Ovary (tissue), 9 donors: Measurements from ENCODE around the gene SLAIN2. TPM values are rescaled to one million over a fixed set of nuclear protein-coding genes. Genes with fewer than 3 reads are reported as not detected.

ENCODE experiments used
- DNase-seq, 5 donors: peaks; one replicate each; pipeline ENCODE4 v3.0.0-alpha.2; 2019 to 2020
- H3K27ac ChIP-seq, 2 donors: fragments of 200-600 bp; one replicate each; pipeline versions ENCODE4 v1.5.1 to v1.8.0; 2019 to 2022
- H3K27me3 ChIP-seq: fragments of 200-600 bp; one replicate; pipeline ENCODE4 v1.8.0; 2022
- H3K36me3 ChIP-seq: fragments of 200-600 bp; sonication (generic); one replicate; pipeline ENCODE4 v1.5.1; 2019
- H3K4me1 ChIP-seq: one replicate; pipeline ENCODE4 v1.8.1; 2013; ENCODE audit warnings: mild to moderate bottlenecking, moderate library complexity; ENCODE audit not compliant: insufficient read depth
- H3K4me3 ChIP-seq: fragments of 200-600 bp; sonication (generic); one replicate; pipeline ENCODE4 v1.5.1; 2017
- H3K9me3 ChIP-seq, 2 donors: fragments of 200-600 bp in 1 of 2; sonication (generic) in 1 of 2; one replicate each; pipeline versions ENCODE4 v1.5.1 to v1.8.1; 2013 to 2019; ENCODE audit warnings: mild to moderate bottlenecking in 1 of 2, moderate library complexity in 1 of 2
- EP300 ChIP-seq: sonication (generic); formaldehyde crosslinking; IDR thresholded peaks from one replicate; pipeline ENCODE4 v1.6.1; 2017; ENCODE audit warnings: antibody characterized with exemption
- POLR2A ChIP-seq: fragments of 450-650 bp; IDR thresholded peaks from one replicate; pipeline ENCODE4 v1.6.1; 2017; ENCODE audit warnings: antibody characterized with exemption, mild to moderate bottlenecking, moderate library complexity
- WGBS, 3 donors: extraction: QIAGEN DNeasy Blood & Tissue Kit in 1 of 3; methylation state at CpG; one replicate each; pipeline versions ENCODE4 v1.1.5 to v1.1.7; 2013 to 2017; 5-methylcytosine and 5-hydroxymethylcytosine counted together
- intact Hi-C, 4 donors: fragments of 100-400 bp; cut with DNase I; formaldehyde crosslinking; loops; one replicate each; pipeline versions ENCODE4 v1.11.0 to v1.15.1; 2022 to 2023
- polyA plus RNA-seq, 2 donors: library from polyadenylated mRNA; stranded (reverse); fragments of 200-250 nt in 1 of 2; fragments of 350-450 nt in 1 of 2; fragmentation: Illumina TruSeq in 1 of 2; extraction: RNeasy Lipid Tissue Mini Kit (QIAGEN cat#74804) in 1 of 2; gene quantifications; one replicate each; pipeline ENCODE4 v1.2.3, GENCODE V29; 2013 to 2014
- total RNA-seq, 7 donors: library from RNA; depleted of rRNA in 2 of 7; stranded (reverse); fragments of >200 nt in 2 of 7; fragmentation: NEBNext Ultra II Directional in 3 of 7; extraction: Animal tissue kit (Norgen Biotek cat#: 25700) in 3 of 7; gene quantifications; one replicate each; pipeline versions ENCODE4 v1.1.0 to v1.2.4, GENCODE V29; 2016 to 2023
- TF ChIP-seq, protein P1 (sequence below), 3 donors: fragments of 450-650 bp in 2 of 3; fragments of 200-600 bp in 1 of 3; IDR thresholded peaks; one replicate each; pipeline versions ENCODE4 v1.5.1 to v1.8.0; 2016 to 2022; ENCODE audit warnings: antibody characterized with exemption in 3 of 3, mild to moderate bottlenecking in 1 of 3
- donor health status: DM: no; HTN: no; CAD: no; lungs with moderate emphysema.
- donor health status: DM: no; HTN: no; CAD: no.
- donor health status: Bipolar disorder and iron deficiency.
- donor health status: DM: yes; HTN: yes; CAD: no.
- donor health status: DM: no; HTN: no; CAD: no.
- donor health status: DM: yes; HTN: yes; CAD: no.

SLAIN2 gene
- total and polyA plus RNA-seq, 9 donors: 38.2 to 133 (median 81.7) TPM

DNA sequence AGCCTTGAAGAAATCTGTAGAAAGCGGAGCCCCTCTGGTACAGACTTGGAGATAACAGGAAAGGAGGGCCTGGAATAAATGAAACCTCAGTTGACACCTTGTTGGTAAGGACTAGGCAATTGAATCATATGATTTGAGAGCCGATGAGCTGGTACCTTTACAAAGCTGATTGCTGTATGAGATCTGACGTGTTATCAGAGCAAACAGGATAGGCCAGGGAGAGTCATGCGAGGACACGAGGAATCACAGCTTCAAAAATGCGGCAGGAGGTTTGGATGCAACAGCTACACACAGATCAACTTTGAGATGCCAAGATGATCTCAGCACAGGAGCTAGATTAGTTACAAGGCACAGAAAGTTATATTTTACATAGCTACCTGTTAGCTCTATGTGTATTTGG lies 134.4 kb downstream of the SLAIN2 start:
- 89 to 92% (median 91%) methylated on average over 6 of the region's 6 CpGs for WGBS, 3 donors

More for the DNA sequence above, 134.4 kb downstream of the SLAIN2 start:
- Histone ChIP-seq H3K9me3 (no peaks in the 10 kb centered on the region), H3K27ac (no peak overlapping the region), H3K4me1 (no peaks in the 10 kb centered on the region), H3K4me3 (no peak overlapping the region), H3K36me3 (no peaks in the 10 kb centered on the region), H3K27me3 (no peaks in the 10 kb centered on the region)
- TF ChIP-seq EP300 (no peak), POLR2A (no peak)
- TF ChIP-seq, protein P1, sequence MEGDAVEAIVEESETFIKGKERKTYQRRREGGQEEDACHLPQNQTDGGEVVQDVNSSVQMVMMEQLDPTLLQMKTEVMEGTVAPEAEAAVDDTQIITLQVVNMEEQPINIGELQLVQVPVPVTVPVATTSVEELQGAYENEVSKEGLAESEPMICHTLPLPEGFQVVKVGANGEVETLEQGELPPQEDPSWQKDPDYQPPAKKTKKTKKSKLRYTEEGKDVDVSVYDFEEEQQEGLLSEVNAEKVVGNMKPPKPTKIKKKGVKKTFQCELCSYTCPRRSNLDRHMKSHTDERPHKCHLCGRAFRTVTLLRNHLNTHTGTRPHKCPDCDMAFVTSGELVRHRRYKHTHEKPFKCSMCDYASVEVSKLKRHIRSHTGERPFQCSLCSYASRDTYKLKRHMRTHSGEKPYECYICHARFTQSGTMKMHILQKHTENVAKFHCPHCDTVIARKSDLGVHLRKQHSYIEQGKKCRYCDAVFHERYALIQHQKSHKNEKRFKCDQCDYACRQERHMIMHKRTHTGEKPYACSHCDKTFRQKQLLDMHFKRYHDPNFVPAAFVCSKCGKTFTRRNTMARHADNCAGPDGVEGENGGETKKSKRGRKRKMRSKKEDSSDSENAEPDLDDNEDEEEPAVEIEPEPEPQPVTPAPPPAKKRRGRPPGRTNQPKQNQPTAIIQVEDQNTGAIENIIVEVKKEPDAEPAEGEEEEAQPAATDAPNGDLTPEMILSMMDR (IDR thresholded peaks at IDR 0.05): no peak
- DNase-seq: no peak
- intact Hi-C loops: no loop called here

Other genes with a start within 250 kb of the SLAIN2 start
- gene TXK, start 207.3 kb upstream of the SLAIN2 start, total RNA-seq: 1 to 10 TPM in 3 of 7 donors, under 1 TPM in 4; 0.13 to 2.3 (median 0.33) TPM
- under 1 TPM; 0.11 to 0.25 TPM for gene TXK, start 207.3 kb upstream of the SLAIN2 start, polyA plus RNA-seq
- gene TEC, start 71.7 kb upstream of the SLAIN2 start, total RNA-seq: 1 to 10 TPM in 4 of 7 donors, under 1 TPM in 3; 0.43 to 4.0 (median 1.4) TPM
- gene TEC, start 71.7 kb upstream of the SLAIN2 start, polyA plus RNA-seq: 1 to 10 TPM in 1 of 2 donors, under 1 TPM in 1; 0.67 to 1.5 TPM
- under 1 TPM in 2 of 7 donors, not detected in 5; 0.11 to 0.12 TPM for gene SLC10A4, start 141.8 kb downstream of the SLAIN2 start, total RNA-seq
- under 1 TPM; 0.05 to 0.20 TPM for gene SLC10A4, start 141.8 kb downstream of the SLAIN2 start, polyA plus RNA-seq
- not detected for gene ZAR1, start 148.7 kb downstream of the SLAIN2 start, total RNA-seq
- gene ZAR1, start 148.7 kb downstream of the SLAIN2 start, polyA plus RNA-seq: under 1 TPM in 1 of 2 donors, not detected in 1; 0.31 TPM